Fibroblast of lung (primary cell): ENCODE results near the gene FLVCR1. TPM values are rescaled to one million over a fixed set of nuclear protein-coding genes. Genes with fewer than 3 reads are reported as not detected.

Source experiments
- DNase-seq, 2 donors: peaks; one replicate each; pipeline versions ENCODE4 v3.0.0 to v3.0.0-alpha.2; 2010; ENCODE audit warnings: low read depth in 2 of 2
- H2AFZ ChIP-seq: 2 replicates; pipeline ENCODE4 v1.5.1; 2012; ENCODE audit warnings: low read length, control low read depth, inconsistent platforms
- H3K27ac ChIP-seq: 2 replicates; pipeline ENCODE4 v1.5.1; 2011; ENCODE audit warnings: low read length, control low read depth; ENCODE audit not compliant: insufficient read depth
- H3K27me3 ChIP-seq: 2 replicates; pipeline ENCODE4 v1.5.1; 2011; ENCODE audit warnings: mild to moderate bottlenecking, low read length; ENCODE audit not compliant: control insufficient read depth, insufficient read depth
- H3K36me3 ChIP-seq: 2 replicates; pipeline ENCODE4 v1.5.1; 2011; ENCODE audit warnings: low read length; ENCODE audit not compliant: control insufficient read depth, insufficient read depth
- H3K4me1 ChIP-seq: 2 replicates; pipeline ENCODE4 v1.5.1; 2011; ENCODE audit warnings: low read length; ENCODE audit not compliant: control insufficient read depth, insufficient read depth; ENCODE audit errors: extremely low read depth
- H3K4me2 ChIP-seq: 2 replicates; pipeline ENCODE4 v1.5.1; 2011; ENCODE audit warnings: low read length, control low read depth; ENCODE audit not compliant: insufficient read depth; ENCODE audit errors: extremely low read depth
- H3K4me3 ChIP-seq, 4 experiments: fragments of 200-600 bp in 1 of 4; sonication (generic) in 1 of 4; replicated peaks in 1 of 4; 2 replicates each; pipeline ENCODE4 v1.5.1; 2011 to 2016; ENCODE audit warnings: low read length in 4 of 4, low read depth in 3 of 4, mild to moderate bottlenecking in 3 of 4, control low read depth in 2 of 4, inconsistent platforms in 1 of 4, mixed read lengths in 1 of 4; ENCODE audit not compliant: insufficient read depth in 1 of 4; ENCODE audit errors: control extremely low read depth in 1 of 4
- H3K79me2 ChIP-seq: 2 replicates; pipeline ENCODE4 v1.5.1; 2012; ENCODE audit warnings: mild to moderate bottlenecking, low read length, inconsistent platforms; ENCODE audit not compliant: control insufficient read depth, insufficient read depth
- H3K9ac ChIP-seq: 2 replicates; pipeline ENCODE4 v1.5.1; 2011; ENCODE audit warnings: mild to moderate bottlenecking, low read length, control low read depth; ENCODE audit not compliant: insufficient read depth
- H3K9me3 ChIP-seq: 2 replicates; pipeline ENCODE4 v1.5.1; 2012; ENCODE audit warnings: low read depth, low read length; ENCODE audit not compliant: control insufficient read depth, insufficient read depth
- H4K20me1 ChIP-seq: 2 replicates; pipeline ENCODE4 v1.5.1; 2011; ENCODE audit warnings: low read length; ENCODE audit not compliant: control insufficient read depth, insufficient read depth; ENCODE audit errors: extremely low read depth
- CTCF ChIP-seq, 2 donors: IDR thresholded peaks in 1 of 2; conservative IDR thresholded peaks in 1 of 2; 1 replicate in 1 of 2; 2 replicates in 1 of 2; pipeline ENCODE4 v1.5.1; 2011 to 2012; ENCODE audit warnings: low read length in 2 of 2, control low read depth in 1 of 2, inconsistent platforms in 1 of 2, low read depth in 1 of 2, mild to moderate bottlenecking in 1 of 2
- EZH2 ChIP-seq: IDR thresholded peaks from 2 replicates; pipeline ENCODE4 v1.5.1; 2012; ENCODE audit warnings: low read length, control low read depth, mild to moderate bottlenecking; ENCODE audit errors: missing control alignments
- polyA plus RNA-seq, 2 donors: library from polyadenylated mRNA; depleted of rRNA in 1 of 2; stranded (reverse) in 1 of 2; unstranded in 1 of 2; fragments of >200 nt; gene quantifications; 2 replicates each; pipeline ENCODE4 v1.2.1, GENCODE V29; 2011 to 2012; ENCODE audit warnings: missing spikeins in 1 of 2
- total RNA-seq: library from RNA; depleted of rRNA; stranded (reverse); fragments of >200 nt; gene quantifications from 2 replicates; pipeline ENCODE4 v1.2.1, GENCODE V29; 2014

The FLVCR1 gene
- total and polyA plus RNA-seq, 2 donors (not counting 1 experiment from before 2014, with no cell fraction given), result 2.5 to 7.3 TPM

DNA sequence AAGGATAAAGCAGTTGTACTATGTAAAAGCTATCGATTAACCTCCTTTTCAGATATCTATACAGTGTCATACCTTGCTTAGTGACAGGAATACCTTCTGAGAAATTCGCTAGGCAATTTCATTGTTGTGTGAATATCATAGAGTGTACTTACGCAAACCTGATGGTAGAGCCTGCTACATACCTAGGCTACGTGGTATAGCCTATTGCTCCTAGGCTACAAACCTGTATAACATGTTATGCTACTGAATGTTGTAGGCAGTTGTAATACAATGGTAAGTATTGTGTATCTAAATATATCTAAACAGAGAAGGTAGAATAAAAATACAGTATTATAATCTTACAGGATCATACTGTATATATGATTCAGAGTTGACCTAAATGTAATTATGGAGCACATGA is 26.5 kb downstream of the FLVCR1 start:
- no peak overlapping the region for H3K4me2 ChIP-seq

DNA sequence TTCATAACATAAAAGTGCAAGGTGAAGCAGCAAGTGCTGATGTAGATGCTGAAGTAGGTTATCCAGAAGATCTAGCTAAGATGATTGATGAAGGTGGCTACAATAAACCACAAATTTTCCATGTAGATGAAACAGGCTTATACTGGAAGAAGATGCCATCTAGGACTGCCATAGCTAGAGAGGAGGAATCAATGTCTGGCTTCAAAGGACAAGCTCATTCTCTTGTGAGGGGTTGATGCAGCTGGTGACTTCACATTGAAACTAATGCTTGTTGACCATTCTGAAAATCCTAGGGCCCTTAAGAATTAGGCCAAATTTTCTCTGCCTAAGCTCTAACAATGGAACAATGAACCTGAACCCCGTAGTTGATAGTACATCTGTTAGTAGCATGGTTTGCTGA is 34.0 kb downstream of the FLVCR1 start:
- H3K4me1 ChIP-seq, result no peaks in the 10 kb centered on the region

More for the DNA sequence above, 26.5 kb downstream of the FLVCR1 start:
- H3K36me3 ChIP-seq, result no peaks in the 10 kb centered on the region
- H3K9ac ChIP-seq, result no peak overlapping the region
- H3K4me1 ChIP-seq, result no peaks in the 10 kb centered on the region
- no peaks in the 10 kb centered on the region for H3K9me3 ChIP-seq
- no peaks in the 10 kb centered on the region for H3K79me2 ChIP-seq
- H3K27me3 ChIP-seq, result no peaks in the 10 kb centered on the region
- H3K27ac ChIP-seq, result no peak overlapping the region
- H4K20me1 ChIP-seq, result no peaks in the 10 kb centered on the region
- no peak overlapping the region for H3K4me3 ChIP-seq
- no peak for TF ChIP-seq EZH2
- TF ChIP-seq CTCF (conservative IDR thresholded peaks at IDR 0.05 in 1 of 2, IDR thresholded peaks at IDR 0.05 in 1 of 2; ENCODE audit: low read depth in 1 of 2, low read length in 2 of 2), result no peak
- DNase-seq, result no peak
- no peak overlapping the region for H2AFZ ChIP-seq

DNA sequence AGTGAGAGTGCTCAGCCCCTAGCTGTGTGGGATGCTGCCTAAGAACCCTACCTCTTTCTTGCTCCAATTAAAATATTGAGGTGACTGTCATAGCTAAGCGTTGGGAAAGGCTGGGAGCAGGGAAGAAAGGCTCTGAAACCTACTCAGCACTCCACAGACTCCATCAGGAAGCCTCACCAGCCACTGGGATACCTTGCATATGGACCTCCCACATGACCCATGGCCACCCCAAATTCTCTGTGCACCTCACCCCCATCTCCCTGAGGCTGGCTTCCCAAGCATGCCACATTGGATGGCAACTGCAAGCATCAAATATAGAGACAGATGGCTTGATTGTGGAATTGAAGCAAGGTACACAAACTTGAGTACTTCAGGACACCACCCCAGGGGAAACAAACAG is 41.8 kb downstream of the FLVCR1 start:
- Histone ChIP-seq H3K36me3 (peaks cover 2% of the 10 kb centered on the region), H3K9ac (no peak overlapping the region), H3K79me2 (no peaks in the 10 kb centered on the region), H3K4me2 (no peak overlapping the region), H3K4me1 (no peaks in the 10 kb centered on the region), H3K27me3 (no peaks in the 10 kb centered on the region), H3K27ac (no peak overlapping the region), H3K4me3 (no peak overlapping the region), H3K9me3 (no peaks in the 10 kb centered on the region), H4K20me1 (no peaks in the 10 kb centered on the region), H2AFZ (no peak overlapping the region)
- TF ChIP-seq CTCF (conservative IDR thresholded peaks at IDR 0.05 in 1 of 2, IDR thresholded peaks at IDR 0.05 in 1 of 2; ENCODE audit: low read depth in 1 of 2, low read length in 2 of 2) (no peak), EZH2 (no peak)
- no peak for DNase-seq

More for the DNA sequence above, 34.0 kb downstream of the FLVCR1 start:
- Histone ChIP-seq H2AFZ (no peak overlapping the region), H3K9me3 (no peaks in the 10 kb centered on the region), H3K79me2 (no peaks in the 10 kb centered on the region), H4K20me1 (no peaks in the 10 kb centered on the region), H3K4me2 (no peak overlapping the region), H3K27ac (no peak overlapping the region), H3K36me3 (no peaks in the 10 kb centered on the region), H3K4me3 (no peak overlapping the region), H3K9ac (no peak overlapping the region), H3K27me3 (no peaks in the 10 kb centered on the region)
- DNase-seq, result no peak
- TF ChIP-seq CTCF (conservative IDR thresholded peaks at IDR 0.05 in 1 of 2, IDR thresholded peaks at IDR 0.05 in 1 of 2; ENCODE audit: low read depth in 1 of 2, low read length in 2 of 2), result no peak
- no peak for TF ChIP-seq EZH2
